OCI-LY1 (cell line): Measurements from ENCODE around the gene ANK3.

Experiments
- EZH2 ChIP-seq: fragments of 200-600 bp; sonication (generic), shearing (Covaris generic); IDR thresholded peaks from 2 replicates; pipeline ENCODE4 v1.8.0; 2017; ENCODE audit warnings: borderline replicate concordance, mixed run types, mild to moderate bottlenecking, antibody characterized with exemption, low read length, moderate library complexity, mixed read lengths
- TF ChIP-seq, protein P1 (sequence below): fragments of 200-600 bp; sonication (generic), shearing (Covaris generic); IDR thresholded peaks from 2 replicates; pipeline ENCODE4 v1.5.1; 2017; ENCODE audit warnings: mild to moderate bottlenecking, antibody characterized with exemption, low read length, moderate library complexity, mixed read lengths

DNA sequence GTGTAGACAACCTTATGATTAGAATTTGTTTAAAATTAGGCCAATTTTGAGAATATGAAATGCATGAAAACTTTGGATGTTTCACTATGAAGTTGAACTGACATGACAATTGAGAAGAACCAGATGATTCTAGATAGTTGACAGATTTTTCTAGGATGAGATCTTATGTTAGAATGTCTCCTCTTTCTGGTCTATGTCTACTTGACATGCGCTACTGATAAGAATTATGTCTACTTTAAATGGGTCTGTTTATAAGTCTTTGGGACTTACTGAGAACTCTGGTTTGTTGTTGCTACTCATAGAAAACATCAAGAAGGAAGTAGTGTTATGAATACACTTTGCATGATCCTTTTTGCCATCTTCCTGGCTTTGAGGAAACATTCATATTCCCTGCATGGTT, 255.1 kb downstream of the ANK3 start:
- no peak for TF ChIP-seq EZH2
- TF ChIP-seq, protein P1, sequence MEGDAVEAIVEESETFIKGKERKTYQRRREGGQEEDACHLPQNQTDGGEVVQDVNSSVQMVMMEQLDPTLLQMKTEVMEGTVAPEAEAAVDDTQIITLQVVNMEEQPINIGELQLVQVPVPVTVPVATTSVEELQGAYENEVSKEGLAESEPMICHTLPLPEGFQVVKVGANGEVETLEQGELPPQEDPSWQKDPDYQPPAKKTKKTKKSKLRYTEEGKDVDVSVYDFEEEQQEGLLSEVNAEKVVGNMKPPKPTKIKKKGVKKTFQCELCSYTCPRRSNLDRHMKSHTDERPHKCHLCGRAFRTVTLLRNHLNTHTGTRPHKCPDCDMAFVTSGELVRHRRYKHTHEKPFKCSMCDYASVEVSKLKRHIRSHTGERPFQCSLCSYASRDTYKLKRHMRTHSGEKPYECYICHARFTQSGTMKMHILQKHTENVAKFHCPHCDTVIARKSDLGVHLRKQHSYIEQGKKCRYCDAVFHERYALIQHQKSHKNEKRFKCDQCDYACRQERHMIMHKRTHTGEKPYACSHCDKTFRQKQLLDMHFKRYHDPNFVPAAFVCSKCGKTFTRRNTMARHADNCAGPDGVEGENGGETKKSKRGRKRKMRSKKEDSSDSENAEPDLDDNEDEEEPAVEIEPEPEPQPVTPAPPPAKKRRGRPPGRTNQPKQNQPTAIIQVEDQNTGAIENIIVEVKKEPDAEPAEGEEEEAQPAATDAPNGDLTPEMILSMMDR: no peak
